ENCODE results near the gene CHD3.
A peak's percentile ranks its signal among the peaks of the same experiment; 100 is the strongest.
"Not testable (repeated sequence)": the region's sequence is repeated elsewhere in the genome, so short reads cannot be mapped to it uniquely, and the experiment has no call there.

The CHD3 gene

DNA sequence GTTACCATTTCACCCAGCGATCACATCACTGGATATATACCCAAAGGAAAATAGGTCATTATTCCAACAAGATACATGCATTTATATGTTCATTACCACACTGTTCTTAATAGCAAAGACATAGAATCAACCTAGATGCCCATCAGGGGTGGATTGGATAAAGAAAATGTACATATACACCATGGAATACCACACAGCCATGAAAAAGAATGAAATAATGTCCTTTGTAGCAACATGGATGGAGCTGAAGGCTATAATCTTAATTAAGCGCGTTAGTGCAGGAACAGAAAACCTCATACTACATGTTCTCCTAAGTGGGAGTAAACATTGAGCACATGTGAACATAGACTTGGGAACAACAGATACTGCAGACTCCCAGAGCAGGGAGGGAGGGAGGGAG lies 62.0 kb downstream of the CHD3 start:
- no peak for DNase-seq (ENCODE audit: low spot score)
- no peak for TF ChIP-seq CTCF (IDR thresholded peaks at IDR 0.05; ENCODE audit: extremely low read depth, insufficient read depth, missing control alignments)
- in situ Hi-C loops (cut with MboI; ENCODE audit: low pct_unique_long_range_greater_than_20kb, low sequenced_read_pairs, unreplicated experiment), result no loop called here

- in situ Hi-C loops (cut with MboI; ENCODE audit: low pct_unique_long_range_greater_than_20kb, low sequenced_read_pairs, unreplicated experiment), result no loop called here
- TF ChIP-seq CTCF (IDR thresholded peaks at IDR 0.05; ENCODE audit: extremely low read depth, insufficient read depth, missing control alignments), result no peak
- DNase-seq (ENCODE audit: low spot score), result peak; percentile 75
Observed at GRCh38 chr17:7951143-7951792, 62.7 kb downstream of the CHD3 start.

DNA sequence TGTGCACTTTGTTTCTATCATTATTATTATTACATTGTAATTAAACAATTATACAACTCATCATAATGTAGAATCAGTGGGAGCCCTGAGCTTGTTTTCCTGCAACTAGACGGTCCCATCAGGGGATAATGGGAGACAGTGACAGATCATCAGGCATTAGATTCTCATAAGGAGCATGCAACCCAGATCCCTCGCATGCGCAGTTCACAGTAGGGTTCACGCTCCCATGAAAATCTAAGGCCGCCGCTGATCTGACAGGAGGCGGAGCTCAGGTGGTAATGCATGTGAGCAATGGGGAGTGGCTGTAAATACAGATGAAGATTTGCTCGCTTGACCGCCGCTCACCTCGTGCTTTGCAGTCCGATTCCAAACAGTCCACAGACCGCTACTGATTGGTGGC lies 64.7 kb downstream of the CHD3 start:
- DNase-seq (ENCODE audit: low spot score); in situ Hi-C loops (cut with MboI; ENCODE audit: low pct_unique_long_range_greater_than_20kb, low sequenced_read_pairs, unreplicated experiment): not testable (repeated sequence)

DNA sequence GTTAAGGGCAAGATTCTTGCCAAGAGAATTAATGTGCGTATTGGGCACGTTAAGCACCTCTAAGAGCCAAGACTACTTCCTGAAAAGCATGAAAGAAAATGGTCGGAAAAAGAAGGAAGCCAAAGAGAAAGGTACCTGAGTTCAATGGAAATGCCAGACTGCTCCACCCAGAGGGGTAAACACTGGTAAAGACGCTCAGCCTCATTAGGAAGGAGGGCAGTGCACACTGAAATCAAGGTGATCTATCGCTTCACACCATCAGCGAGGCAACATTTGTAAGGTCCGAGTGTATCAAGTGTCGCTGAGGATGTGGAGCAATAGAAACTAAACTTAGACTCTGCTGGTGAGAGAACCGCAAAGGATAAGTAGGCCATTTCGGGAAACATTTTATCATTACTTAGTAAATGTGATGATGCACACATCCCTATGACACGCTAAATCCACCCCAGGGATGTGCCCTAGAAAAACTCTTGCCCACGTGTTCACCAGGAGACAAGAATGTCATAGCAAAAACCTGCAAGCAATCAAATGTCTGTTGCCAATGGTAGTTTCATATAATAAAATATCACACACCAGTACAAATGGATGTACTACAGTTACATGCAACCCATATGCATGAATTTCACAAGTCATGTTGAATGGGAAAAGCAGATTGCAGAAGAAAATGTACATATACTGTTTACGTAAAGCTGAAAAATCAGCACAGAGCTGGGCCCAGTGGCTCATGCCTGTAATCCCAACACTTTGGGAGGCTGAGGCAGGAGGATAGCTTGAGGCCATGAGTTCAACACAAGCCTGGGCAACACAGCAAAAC lies 67.0 kb downstream of the CHD3 start:
- DNase-seq (ENCODE audit: low spot score), result no peak
- in situ Hi-C loops (cut with MboI; ENCODE audit: low pct_unique_long_range_greater_than_20kb, low sequenced_read_pairs, unreplicated experiment), result no loop called here
- TF ChIP-seq CTCF (IDR thresholded peaks at IDR 0.05; ENCODE audit: extremely low read depth, insufficient read depth, missing control alignments), result no peak

DNA sequence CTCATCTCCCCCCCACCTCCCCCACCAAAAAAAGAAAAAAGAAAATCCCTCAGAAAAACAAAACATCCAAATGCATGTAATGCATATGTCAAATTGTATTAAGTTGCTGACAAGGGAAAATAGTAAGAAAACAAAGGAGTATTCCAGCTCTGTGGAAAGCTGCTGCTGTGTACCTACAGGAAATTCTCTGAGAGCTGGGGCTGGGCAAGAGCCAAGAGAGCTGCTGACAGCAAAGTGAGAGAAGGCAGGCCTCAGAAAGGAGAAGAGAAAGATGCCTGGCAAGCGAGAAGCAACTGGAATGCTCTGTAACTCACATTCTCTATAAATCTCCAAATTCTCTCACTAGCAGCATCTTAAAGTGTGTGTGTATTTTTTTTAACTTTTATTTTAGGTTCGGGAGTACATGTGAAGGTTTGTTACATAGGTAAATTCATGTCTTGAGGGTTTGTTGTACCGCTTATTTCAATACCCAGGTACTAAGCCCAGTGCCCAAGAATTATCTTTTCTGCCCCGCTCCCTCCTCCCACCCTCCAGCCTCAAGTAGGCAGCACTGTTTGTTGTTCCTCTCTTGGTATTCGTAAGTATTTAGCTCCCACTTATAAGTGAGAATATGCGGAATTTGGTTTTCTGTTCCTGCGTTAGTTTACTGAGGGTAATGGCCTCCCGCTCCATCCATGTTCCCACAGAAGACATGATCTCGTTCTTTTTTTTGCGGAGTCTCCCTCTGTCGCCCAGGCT lies 67.8 kb downstream of the CHD3 start:
- in situ Hi-C loops (cut with MboI; ENCODE audit: low pct_unique_long_range_greater_than_20kb, low sequenced_read_pairs, unreplicated experiment), result no loop called here
- TF ChIP-seq CTCF (IDR thresholded peaks at IDR 0.05; ENCODE audit: extremely low read depth, insufficient read depth, missing control alignments), result no peak
- no peak for DNase-seq (ENCODE audit: low spot score)

- in situ Hi-C loops (cut with MboI; ENCODE audit: low pct_unique_long_range_greater_than_20kb, low sequenced_read_pairs, unreplicated experiment), result no loop called here
- no peak for DNase-seq (ENCODE audit: low spot score)
- no peak for TF ChIP-seq CTCF (IDR thresholded peaks at IDR 0.05; ENCODE audit: extremely low read depth, insufficient read depth, missing control alignments)
Observed at GRCh38 chr17:7959503-7960253, 71.1 kb downstream of the CHD3 start.
